ENCODE results near the gene SCAMP1. TPM values are rescaled to one million over a fixed set of nuclear protein-coding genes. Genes with fewer than 3 reads are reported as not detected.

SCAMP1 gene
- total RNA-seq, 4 donors from 2014 or later = 14.9 to 94.1 (median 58.6) TPM

GRCh38 chr5:78476795-78477194 lies 116.4 kb downstream of the SCAMP1 start:
- DNase-seq = no peak
- Histone ChIP-seq H3K4me1 (no peaks in the 10 kb centered on the region), H3K27ac (no peak overlapping the region), H3K4me3 (no peak overlapping the region), H3K27me3 (no peaks in the 10 kb centered on the region), H3K36me3 (no peaks in the 10 kb centered on the region), H3K9me3 (no peaks in the 10 kb centered on the region)
- no peak for TF ChIP-seq POLR2A (IDR thresholded peaks at IDR 0.05)
- TF ChIP-seq CTCF (IDR thresholded peaks at IDR 0.05) = no peak
- intact Hi-C loops (cut with DNase I; ENCODE audit: low total_unique reads) = no loop called here

GRCh38 chr5:78482948-78483347 lies 122.5 kb downstream of the SCAMP1 start:
- DNase-seq = no peak
- Histone ChIP-seq H3K4me1 (no peaks in the 10 kb centered on the region), H3K4me3 (no peak overlapping the region), H3K27ac (no peak overlapping the region), H3K9me3 (no peaks in the 10 kb centered on the region), H3K36me3 (no peaks in the 10 kb centered on the region), H3K27me3 (no peaks in the 10 kb centered on the region)
- intact Hi-C loops (cut with DNase I; ENCODE audit: low total_unique reads) = no loop called here
- no peak for TF ChIP-seq POLR2A (IDR thresholded peaks at IDR 0.05)
- no peak for TF ChIP-seq CTCF (IDR thresholded peaks at IDR 0.05)

GRCh38 chr5:78483809-78484521 lies 123.5 kb downstream of the SCAMP1 start:
- H3K4me3 ChIP-seq = no peak overlapping the region
- H3K36me3 ChIP-seq = no peaks in the 10 kb centered on the region
- intact Hi-C loops (cut with DNase I; ENCODE audit: low total_unique reads) = no loop called here
- H3K4me1 ChIP-seq = no peaks in the 10 kb centered on the region
- TF ChIP-seq POLR2A (IDR thresholded peaks at IDR 0.05) (no peak), CTCF (IDR thresholded peaks at IDR 0.05) (no peak)
- no peaks in the 10 kb centered on the region for H3K9me3 ChIP-seq
- peak; percentile 32 to 43 for DNase-seq
- no peaks in the 10 kb centered on the region for H3K27me3 ChIP-seq
- H3K27ac ChIP-seq = peak overlapping the region in 1 of 2 donors; percentile 45

GRCh38 chr5:78486218-78486617 lies 125.8 kb downstream of the SCAMP1 start:
- Histone ChIP-seq H3K36me3 (no peaks in the 10 kb centered on the region), H3K4me3 (no peak overlapping the region), H3K27me3 (no peaks in the 10 kb centered on the region), H3K27ac (no peak overlapping the region), H3K4me1 (no peaks in the 10 kb centered on the region), H3K9me3 (no peaks in the 10 kb centered on the region)
- TF ChIP-seq POLR2A (IDR thresholded peaks at IDR 0.05) = no peak
- TF ChIP-seq CTCF (IDR thresholded peaks at IDR 0.05) = no peak
- no peak for DNase-seq
- intact Hi-C loops (cut with DNase I; ENCODE audit: low total_unique reads) = no loop called here

GRCh38 chr5:78487846-78488245 lies 127.4 kb downstream of the SCAMP1 start:
- Histone ChIP-seq H3K4me1 (no peaks in the 10 kb centered on the region), H3K27ac (peak overlapping the region; percentile 4 to 31), H3K9me3 (no peaks in the 10 kb centered on the region), H3K4me3 (no peak overlapping the region), H3K27me3 (no peaks in the 10 kb centered on the region), H3K36me3 (no peaks in the 10 kb centered on the region)
- TF ChIP-seq CTCF (IDR thresholded peaks at IDR 0.05) (no peak), POLR2A (IDR thresholded peaks at IDR 0.05) (no peak)
- intact Hi-C loops (cut with DNase I; ENCODE audit: low total_unique reads) = no loop called here
- DNase-seq = no peak

Measured in uterus (tissue), 4 donors.